Mucosa of stomach (tissue), 1 donor: ENCODE results near the gene AEBP1.

Source experiments
- H3K27me3 ChIP-seq: one replicate; pipeline ENCODE4 v1.7.0; 2013; ENCODE audit warnings: mild to moderate bottlenecking, low read length; ENCODE audit not compliant: control insufficient read depth, insufficient read depth
- H3K36me3 ChIP-seq: one replicate; pipeline ENCODE4 v1.7.0; 2013; ENCODE audit warnings: low read length; ENCODE audit not compliant: control insufficient read depth, insufficient read depth
- H3K4me1 ChIP-seq: one replicate; pipeline ENCODE4 v1.7.0; 2013; ENCODE audit warnings: mild to moderate bottlenecking, low read length; ENCODE audit not compliant: control insufficient read depth, insufficient read depth
- H3K4me3 ChIP-seq: one replicate; pipeline ENCODE4 v1.7.0; 2013; ENCODE audit warnings: low read length
- H3K9ac ChIP-seq: one replicate; pipeline ENCODE4 v1.7.0; 2013; ENCODE audit warnings: mild to moderate bottlenecking, low read length, moderate library complexity
- H3K9me3 ChIP-seq: one replicate; pipeline ENCODE4 v1.7.0; 2013; ENCODE audit warnings: mild to moderate bottlenecking, low read length, moderate library complexity; ENCODE audit not compliant: control insufficient read depth
- donor health status: Pancreatic carcinoma.

Gene AEBP1

DNA sequence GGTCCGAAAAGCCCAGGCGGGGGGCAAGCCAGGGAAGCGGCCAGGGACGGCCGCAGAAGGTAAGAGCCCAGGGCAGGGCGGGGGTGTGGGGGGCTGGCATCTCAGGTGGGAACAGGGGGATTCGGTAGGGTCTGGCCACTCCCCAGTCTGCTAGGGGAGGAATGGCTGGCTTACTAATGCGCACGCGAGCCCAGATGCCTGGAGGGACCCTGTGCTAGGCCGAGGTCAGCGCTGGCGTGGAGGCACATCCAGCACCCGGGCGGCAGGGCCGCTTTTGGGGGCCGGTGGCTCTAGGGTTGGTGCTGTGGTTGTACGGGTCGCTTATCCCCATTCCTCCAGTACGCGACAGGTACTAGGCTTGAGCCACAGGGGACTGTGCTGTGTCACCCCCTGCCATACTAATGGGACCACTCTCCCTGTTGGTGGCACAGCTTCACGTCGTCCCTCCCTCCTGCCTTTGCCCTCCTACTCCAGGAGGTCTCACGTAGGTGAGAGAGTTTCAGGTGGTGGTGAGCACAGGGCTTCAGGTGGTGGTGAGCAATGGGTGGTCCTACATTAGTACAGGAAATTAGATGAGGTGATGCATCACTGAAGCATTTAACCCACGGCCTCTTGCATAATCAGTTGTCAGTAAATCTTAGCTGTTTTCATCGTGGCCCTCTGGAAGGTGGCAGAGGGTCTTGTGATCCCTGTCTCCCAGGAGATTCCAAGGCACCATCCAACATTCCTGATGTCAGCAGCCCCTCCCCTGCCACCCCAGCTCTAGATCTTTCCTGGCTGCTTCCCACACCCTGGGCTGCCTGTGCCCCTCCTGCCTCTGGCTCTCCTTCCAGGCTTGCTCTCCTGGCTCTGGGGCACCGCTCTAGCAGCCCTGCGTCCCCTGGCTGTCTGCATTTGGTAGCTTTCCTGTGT is 971 bp downstream of the AEBP1 start:
- Histone ChIP-seq H3K36me3 (no peaks in the 10 kb centered on the region), H3K9me3 (no peaks in the 10 kb centered on the region), H3K4me3 (no peak overlapping the region), H3K27me3 (peaks cover 36% of the 10 kb centered on the region), H3K9ac (peak overlapping the region; percentile 34), H3K4me1 (peaks cover 5% of the 10 kb centered on the region)

DNA sequence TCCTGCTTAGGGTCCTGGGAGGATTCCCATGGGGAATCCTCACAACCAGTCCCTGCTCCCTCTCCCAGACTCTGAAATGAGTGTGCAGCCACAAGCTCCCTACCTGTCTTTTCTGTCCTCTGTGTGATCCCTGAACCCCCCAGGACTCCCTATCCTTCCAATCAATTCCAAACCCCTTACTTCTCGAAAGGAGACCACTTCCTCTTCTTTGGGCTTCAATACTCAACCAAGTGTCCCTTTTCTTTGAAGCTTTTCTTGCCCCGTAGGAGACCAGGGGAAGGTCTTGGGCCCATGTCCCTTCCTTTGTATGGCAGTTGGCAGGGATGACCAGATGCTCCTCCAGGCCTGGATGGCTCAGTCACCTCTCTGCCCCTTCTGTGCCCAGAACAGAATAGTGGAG is 1.7 kb downstream of the AEBP1 start:
- no peak overlapping the region for H3K4me3 ChIP-seq
- peaks cover under 1% of the 10 kb centered on the region for H3K4me1 ChIP-seq
- no peak overlapping the region for H3K9ac ChIP-seq

DNA sequence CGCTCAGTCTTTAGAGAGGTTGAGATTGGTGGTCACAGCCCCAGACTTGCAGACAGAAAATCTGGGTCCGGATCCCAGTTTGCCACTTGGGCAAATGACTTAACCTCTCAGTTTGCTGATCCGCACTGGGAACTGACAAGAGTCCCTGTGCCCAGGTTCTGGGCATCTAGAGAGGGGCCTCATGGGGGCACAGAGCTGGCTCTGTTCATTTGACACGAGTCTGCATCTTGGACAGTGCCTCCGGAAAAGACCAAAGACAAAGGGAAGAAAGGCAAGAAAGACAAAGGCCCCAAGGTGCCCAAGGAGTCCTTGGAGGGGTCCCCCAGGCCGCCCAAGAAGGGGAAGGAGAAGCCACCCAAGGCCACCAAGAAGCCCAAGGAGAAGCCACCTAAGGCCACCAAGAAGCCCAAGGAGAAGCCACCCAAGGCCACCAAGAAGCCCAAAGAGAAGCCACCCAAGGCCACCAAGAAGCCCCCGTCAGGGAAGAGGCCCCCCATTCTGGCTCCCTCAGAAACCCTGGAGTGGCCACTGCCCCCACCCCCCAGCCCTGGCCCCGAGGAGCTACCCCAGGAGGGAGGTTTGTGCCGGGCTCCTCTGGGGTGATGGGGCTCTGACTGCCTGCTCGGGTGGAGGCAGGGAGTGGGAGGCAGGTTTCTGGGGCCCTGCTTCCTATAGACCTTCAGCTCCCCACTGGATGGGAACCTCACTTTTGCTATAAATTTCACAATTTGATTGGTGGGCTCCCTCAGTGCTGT is 2.3 kb downstream of the AEBP1 start:
- peaks cover 36% of the 10 kb centered on the region for H3K27me3 ChIP-seq
- no peak overlapping the region for H3K9ac ChIP-seq
- no peaks in the 10 kb centered on the region for H3K36me3 ChIP-seq
- H3K9me3 ChIP-seq = no peaks in the 10 kb centered on the region
- H3K4me3 ChIP-seq = no peak overlapping the region
- no peaks in the 10 kb centered on the region for H3K4me1 ChIP-seq

More for the DNA sequence above, 1.7 kb downstream of the AEBP1 start:
- Histone ChIP-seq H3K27me3 (peaks cover 36% of the 10 kb centered on the region), H3K36me3 (no peaks in the 10 kb centered on the region), H3K9me3 (no peaks in the 10 kb centered on the region)

DNA sequence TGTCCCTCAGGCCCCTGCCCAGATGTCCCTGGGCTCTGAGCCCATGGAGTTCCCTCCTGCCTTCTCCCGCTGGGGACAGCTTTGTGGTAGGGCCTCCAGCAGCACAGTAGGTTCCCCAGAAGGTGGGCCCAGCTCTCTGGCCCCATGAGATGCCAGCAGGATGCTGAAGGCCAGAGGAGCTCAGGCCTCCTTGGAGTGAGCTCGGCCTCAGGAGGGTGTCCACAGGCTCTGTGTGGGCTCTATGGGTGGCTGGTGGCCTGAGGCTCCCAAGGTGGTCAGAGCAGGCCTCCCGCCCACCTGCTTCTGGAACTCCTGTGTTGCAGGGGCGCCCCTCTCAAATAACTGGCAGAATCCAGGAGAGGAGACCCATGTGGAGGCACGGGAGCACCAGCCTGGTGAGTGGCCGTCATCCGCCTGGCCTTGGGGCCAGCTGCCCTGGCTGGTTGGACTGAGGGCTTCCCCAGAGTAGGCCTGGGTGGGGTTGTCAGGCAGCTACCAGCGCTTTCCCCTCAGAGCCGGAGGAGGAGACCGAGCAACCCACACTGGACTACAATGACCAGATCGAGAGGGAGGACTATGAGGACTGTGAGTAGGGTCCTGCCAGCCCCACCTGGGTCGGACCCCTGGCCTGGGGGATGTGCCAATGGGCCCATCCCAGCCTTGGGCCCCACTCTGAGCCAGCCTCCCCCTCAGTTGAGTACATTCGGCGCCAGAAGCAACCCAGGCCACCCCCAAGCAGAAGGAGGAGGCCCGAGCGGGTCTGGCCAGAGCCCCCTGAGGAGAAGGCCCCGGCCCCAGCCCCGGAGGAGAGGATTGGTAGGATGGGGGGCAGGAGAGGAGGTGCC is 3.2 kb downstream of the AEBP1 start:
- no peak overlapping the region for H3K9ac ChIP-seq
- H3K9me3 ChIP-seq = no peaks in the 10 kb centered on the region
- no peaks in the 10 kb centered on the region for H3K4me1 ChIP-seq
- no peak overlapping the region for H3K4me3 ChIP-seq
- H3K27me3 ChIP-seq = peaks cover 35% of the 10 kb centered on the region
- no peaks in the 10 kb centered on the region for H3K36me3 ChIP-seq

DNA sequence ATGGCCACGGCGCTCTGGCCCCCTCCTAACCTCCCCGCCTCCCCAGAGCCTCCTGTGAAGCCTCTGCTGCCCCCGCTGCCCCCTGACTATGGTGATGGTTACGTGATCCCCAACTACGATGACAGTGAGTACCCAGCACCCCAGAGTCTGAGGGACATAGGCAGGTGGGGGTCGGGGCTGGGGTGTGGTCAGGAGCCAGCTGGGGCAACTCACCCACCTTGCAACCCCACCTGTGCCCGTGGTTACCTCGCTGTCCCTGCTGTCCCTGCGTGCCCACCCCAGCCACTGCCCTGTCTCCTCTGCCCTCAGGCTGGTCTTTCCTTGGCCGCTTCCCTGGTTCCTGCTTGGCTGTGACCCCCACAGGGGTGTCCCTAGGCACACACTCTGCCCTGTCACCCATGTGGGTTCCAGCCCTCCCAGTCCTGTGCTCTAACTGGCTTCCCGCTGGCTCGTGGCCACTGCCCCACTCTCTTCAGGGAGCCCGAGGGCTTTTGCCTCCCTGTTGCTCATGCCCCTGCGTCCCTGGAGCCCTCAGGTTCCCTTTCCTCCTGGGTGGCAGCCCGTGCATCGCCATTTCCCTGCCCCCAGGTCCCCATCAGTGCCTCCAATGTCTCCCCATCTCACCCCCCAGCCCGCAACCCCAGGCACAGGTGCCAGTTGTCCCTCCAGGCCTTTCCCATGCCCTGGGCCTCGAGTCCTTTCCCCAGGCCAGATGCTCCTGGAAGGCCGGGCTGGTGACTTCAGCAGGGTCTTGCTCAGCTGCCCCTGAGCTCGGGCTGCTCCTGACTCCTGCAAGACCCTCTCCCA is 4.0 kb downstream of the AEBP1 start:
- Histone ChIP-seq H3K9me3 (no peaks in the 10 kb centered on the region), H3K36me3 (no peaks in the 10 kb centered on the region), H3K4me3 (no peak overlapping the region), H3K4me1 (no peaks in the 10 kb centered on the region), H3K9ac (no peak overlapping the region), H3K27me3 (peaks cover 27% of the 10 kb centered on the region)

DNA sequence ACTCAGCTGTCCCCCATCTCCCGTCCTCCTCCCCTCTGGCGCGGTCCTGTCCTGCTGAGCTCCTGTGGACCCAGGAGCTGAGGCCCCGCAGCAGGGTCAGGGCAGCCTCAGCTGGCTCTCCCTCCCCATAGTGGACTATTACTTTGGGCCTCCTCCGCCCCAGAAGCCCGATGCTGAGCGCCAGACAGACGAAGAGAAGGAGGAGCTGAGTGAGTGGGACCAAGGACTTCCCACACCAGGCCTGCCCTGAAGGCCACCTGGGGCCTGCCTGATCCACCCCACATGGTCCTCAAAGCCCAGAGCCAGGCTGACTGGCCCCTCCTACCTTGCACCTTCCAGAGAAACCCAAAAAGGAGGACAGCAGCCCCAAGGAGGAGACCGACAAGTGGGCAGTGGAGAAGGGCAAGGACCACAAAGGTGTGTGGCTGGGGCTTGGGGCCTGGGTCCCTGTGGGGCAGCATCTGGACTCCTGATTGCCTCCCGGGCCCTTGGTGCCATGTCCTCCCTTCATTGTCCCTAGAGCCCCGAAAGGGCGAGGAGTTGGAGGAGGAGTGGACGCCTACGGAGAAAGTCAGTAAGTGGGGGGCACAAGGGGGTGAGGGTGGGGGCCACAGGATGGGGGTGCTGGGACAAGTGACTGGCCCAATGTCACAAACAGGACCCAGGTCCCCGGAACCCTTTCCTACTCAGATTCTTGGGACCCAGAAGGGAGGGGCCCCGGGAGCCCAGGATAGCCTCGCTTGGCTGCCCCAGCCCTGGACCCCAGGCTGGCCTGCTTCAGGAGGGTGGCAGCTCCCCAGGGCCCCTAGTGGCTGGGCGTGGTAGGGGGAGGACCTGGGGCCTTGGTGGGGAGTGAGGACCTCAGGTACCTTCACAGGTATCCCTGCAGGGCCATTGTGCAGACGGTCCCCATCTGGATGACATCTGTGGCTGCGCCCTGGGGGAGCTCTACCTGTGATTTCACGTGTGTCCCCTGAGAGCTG is 4.9 kb downstream of the AEBP1 start:
- Histone ChIP-seq H3K4me1 (no peaks in the 10 kb centered on the region), H3K4me3 (no peak overlapping the region), H3K9ac (no peak overlapping the region)

DNA sequence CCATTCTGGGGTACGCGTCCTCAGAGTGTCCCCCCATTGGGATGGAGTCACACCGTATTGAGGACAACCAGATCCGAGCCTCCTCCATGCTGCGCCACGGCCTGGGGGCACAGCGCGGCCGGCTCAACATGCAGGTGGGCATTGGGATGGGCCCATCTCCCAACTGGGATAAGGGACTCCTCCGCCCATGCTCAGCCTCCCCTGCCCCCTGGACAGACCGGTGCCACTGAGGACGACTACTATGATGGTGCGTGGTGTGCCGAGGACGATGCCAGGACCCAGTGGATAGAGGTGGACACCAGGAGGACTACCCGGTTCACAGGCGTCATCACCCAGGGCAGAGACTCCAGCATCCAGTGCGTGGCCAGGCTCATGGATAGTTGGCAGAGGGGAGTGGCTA is 5.8 kb downstream of the AEBP1 start:
- peaks cover 5% of the 10 kb centered on the region for H3K36me3 ChIP-seq
- H3K27me3 ChIP-seq = peaks cover 11% of the 10 kb centered on the region
- no peaks in the 10 kb centered on the region for H3K9me3 ChIP-seq
- no peak overlapping the region for H3K9ac ChIP-seq
- no peak overlapping the region for H3K4me3 ChIP-seq
- no peaks in the 10 kb centered on the region for H3K4me1 ChIP-seq

More for the DNA sequence above, 4.9 kb downstream of the AEBP1 start:
- peaks cover 20% of the 10 kb centered on the region for H3K27me3 ChIP-seq
- H3K9me3 ChIP-seq = no peaks in the 10 kb centered on the region
- H3K36me3 ChIP-seq = peaks cover 2% of the 10 kb centered on the region

DNA sequence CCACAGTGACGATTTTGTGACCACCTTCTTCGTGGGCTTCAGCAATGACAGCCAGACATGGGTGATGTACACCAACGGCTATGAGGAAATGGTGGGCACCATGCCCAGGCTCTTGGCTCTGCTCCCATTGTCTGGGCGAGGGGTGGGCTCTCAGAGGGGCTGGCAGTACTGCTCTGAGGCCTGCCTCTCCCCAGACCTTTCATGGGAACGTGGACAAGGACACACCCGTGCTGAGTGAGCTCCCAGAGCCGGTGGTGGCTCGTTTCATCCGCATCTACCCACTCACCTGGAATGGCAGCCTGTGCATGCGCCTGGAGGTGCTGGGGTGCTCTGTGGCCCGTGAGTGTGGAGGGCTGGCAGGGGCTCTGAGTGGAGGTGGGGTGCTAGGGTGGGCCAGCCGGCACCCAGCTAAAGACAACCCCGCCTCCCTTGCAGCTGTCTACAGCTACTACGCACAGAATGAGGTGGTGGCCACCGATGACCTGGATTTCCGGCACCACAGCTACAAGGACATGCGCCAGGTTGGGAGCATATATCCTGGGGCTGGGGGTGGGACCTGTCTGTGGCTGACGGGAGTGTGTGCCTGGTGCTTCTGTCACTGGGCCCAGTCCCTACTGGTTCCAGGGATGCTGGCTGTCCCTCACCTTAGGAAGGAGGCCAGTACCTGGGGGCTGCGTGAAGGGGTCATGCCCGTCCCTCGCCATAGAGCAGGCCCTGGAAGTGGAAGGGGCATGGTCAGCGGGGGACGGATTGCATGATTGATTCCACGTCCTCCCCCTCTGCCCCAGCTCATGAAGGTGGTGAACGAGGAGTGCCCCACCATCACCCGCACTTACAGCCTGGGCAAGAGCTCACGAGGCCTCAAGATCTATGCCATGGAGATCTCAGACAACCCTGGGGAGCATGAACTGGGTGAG is 6.8 kb downstream of the AEBP1 start:
- peaks cover 5% of the 10 kb centered on the region for H3K36me3 ChIP-seq

DNA sequence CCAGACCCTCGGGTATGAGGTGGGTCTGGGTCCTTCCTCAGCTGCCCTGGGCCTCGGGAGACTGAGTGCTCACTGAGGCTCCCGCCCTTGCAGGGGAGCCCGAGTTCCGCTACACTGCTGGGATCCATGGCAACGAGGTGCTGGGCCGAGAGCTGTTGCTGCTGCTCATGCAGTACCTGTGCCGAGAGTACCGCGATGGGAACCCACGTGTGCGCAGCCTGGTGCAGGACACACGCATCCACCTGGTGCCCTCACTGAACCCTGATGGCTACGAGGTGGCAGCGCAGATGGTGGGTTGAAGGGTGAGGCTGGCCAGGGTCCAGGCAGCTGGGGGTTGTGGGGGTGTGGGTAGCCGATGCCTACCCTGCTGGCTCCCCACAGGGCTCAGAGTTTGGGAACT is 7.6 kb downstream of the AEBP1 start:
- Histone ChIP-seq H3K9me3 (no peaks in the 10 kb centered on the region), H3K9ac (no peak overlapping the region), H3K4me3 (no peak overlapping the region), H3K4me1 (no peaks in the 10 kb centered on the region), H3K27me3 (no peaks in the 10 kb centered on the region), H3K36me3 (peaks cover 5% of the 10 kb centered on the region)

More for the DNA sequence above, 6.8 kb downstream of the AEBP1 start:
- no peaks in the 10 kb centered on the region for H3K4me1 ChIP-seq
- no peak overlapping the region for H3K9ac ChIP-seq
- no peak overlapping the region for H3K4me3 ChIP-seq
- peaks cover 2% of the 10 kb centered on the region for H3K27me3 ChIP-seq
- H3K9me3 ChIP-seq = no peaks in the 10 kb centered on the region
